Nucleus accumbens (tissue), 56 donors: ENCODE measurements around the gene EPHA10.
A peak's percentile ranks its signal among the peaks of the same experiment; 100 is the strongest.

ENCODE experiments used
- DNase-seq, 56 donors: peaks; one replicate each; lab custom pipeline; 2025; lab: John Stamatoyannopoulos, UW

EPHA10 gene

GRCh38 chr1:37764888-37765441 lies at the start of gene EPHA10:
TSS of gene EPHA10 (minus strand) at chr1:37765120. CDS start at chr1:37765066, 54 bp downstream.
- peak in 41 of 56 donors; percentile 18 to 88 (median 56) for DNase-seq

- DNase-seq: peak in 29 of 56 donors; percentile 6 to 65 (median 22)
Measured at GRCh38 chr1:37814252-37814651, 49.3 kb upstream of the EPHA10 start.

GRCh38 chr1:37813529-37814145 lies 48.7 kb upstream of the EPHA10 start:
- DNase-seq: no peak

- DNase-seq: peak in 42 of 56 donors; percentile 4 to 78 (median 40)
Measured at GRCh38 chr1:37811027-37811655, 46.2 kb upstream of the EPHA10 start.

GRCh38 chr1:37809942-37810341 lies 45.0 kb upstream of the EPHA10 start:
- no peak for DNase-seq

- DNase-seq: peak in 55 of 56 donors; percentile 42 to 95 (median 83)
Measured at GRCh38 chr1:37808369-37809319, 43.7 kb upstream of the EPHA10 start.

- DNase-seq: peak; percentile 11 to 96 (median 90)
Measured at GRCh38 chr1:37807555-37808368, 42.8 kb upstream of the EPHA10 start, which contains the start of the genes C1orf122 and YRDC. TSS of gene C1orf122 (plus strand) at chr1:37807790. CDS start at chr1:37808405, 615 bp downstream. TSS of gene YRDC (minus strand) at chr1:37808208. CDS start at chr1:37808180, 28 bp downstream.

GRCh38 chr1:37807220-37807554 lies 42.3 kb upstream of the EPHA10 start:
- no peak for DNase-seq

GRCh38 chr1:37802439-37802838 lies 37.5 kb upstream of the EPHA10 start:
- DNase-seq: no peak

- no peak for DNase-seq
Measured at GRCh38 chr1:37797750-37798345, 32.9 kb upstream of the EPHA10 start.

GRCh38 chr1:37795340-37796125 lies 30.6 kb upstream of the EPHA10 start:
- DNase-seq: peak in 21 of 56 donors; percentile 1 to 58 (median 9)

GRCh38 chr1:37794372-37795339 lies 29.7 kb upstream of the EPHA10 start:
- DNase-seq: peak in 15 of 56 donors; percentile 4 to 33 (median 12)

- peak in 31 of 56 donors; percentile 2 to 67 (median 30) for DNase-seq
Measured at GRCh38 chr1:37793773-37794371, 29.0 kb upstream of the EPHA10 start, which contains the start of gene MANEAL. TSS of gene MANEAL (plus strand) at chr1:37793847. CDS start at chr1:37794183, 336 bp downstream.

GRCh38 chr1:37792943-37793686 lies 28.2 kb upstream of the EPHA10 start:
- peak in 1 of 56 donors; percentile 55 for DNase-seq

- DNase-seq: no peak
Measured at GRCh38 chr1:37782491-37782890, 17.6 kb upstream of the EPHA10 start.

GRCh38 chr1:37778654-37779053 lies 13.7 kb upstream of the EPHA10 start:
- no peak for DNase-seq
